Tibial nerve (tissue), 4 donors: Measurements from ENCODE around the gene SCAPER. TPM values are rescaled to one million over a fixed set of nuclear protein-coding genes. Genes with fewer than 3 reads are reported as not detected.

ENCODE experiments used
- DNase-seq, 2 donors: peaks; one replicate each; pipeline ENCODE4 v3.0.0-alpha.2; 2019; ENCODE audit warnings: low spot score in 2 of 2
- H3K27ac ChIP-seq, 4 donors: fragments of 200-600 bp; sonication (generic) in 3 of 4; one replicate each; pipeline ENCODE4 v1.5.1; 2017 to 2019; ENCODE audit warnings: mild to moderate bottlenecking in 1 of 4
- H3K27me3 ChIP-seq, 2 donors: fragments of 200-600 bp; sonication (generic) in 1 of 2; one replicate each; pipeline versions ENCODE4 v1.5.1 to v1.6.0; 2017 to 2019
- H3K36me3 ChIP-seq, 3 donors: fragments of 200-600 bp; sonication (generic); one replicate each; pipeline ENCODE4 v1.5.1; 2018 to 2019
- H3K4me1 ChIP-seq, 4 donors: fragments of 200-600 bp; sonication (generic) in 3 of 4; one replicate each; pipeline ENCODE4 v1.5.1; 2017 to 2019
- H3K4me3 ChIP-seq, 4 donors: fragments of 200-600 bp; sonication (generic) in 3 of 4; one replicate each; pipeline ENCODE4 v1.5.1; 2017 to 2019; ENCODE audit warnings: mild to moderate bottlenecking in 1 of 4, moderate library complexity in 1 of 4
- H3K9me3 ChIP-seq, 4 donors: fragments of 200-600 bp; sonication (generic) in 3 of 4; one replicate each; pipeline ENCODE4 v1.5.1; 2017 to 2019
- CTCF ChIP-seq, 5 experiments: fragments of 200-600 bp in 3 of 5; fragments of 450-650 bp in 2 of 5; sonication (generic) in 3 of 5; IDR thresholded peaks; one replicate each; pipeline ENCODE4 v1.5.1; 2016 to 2019; ENCODE audit warnings: antibody characterized with exemption in 5 of 5, mild to moderate bottlenecking in 3 of 5, moderate library complexity in 2 of 5
- EP300 ChIP-seq, 2 donors: sonication (generic); formaldehyde crosslinking; IDR thresholded peaks; one replicate each; pipeline ENCODE4 v1.6.1; 2017; ENCODE audit warnings: antibody characterized with exemption in 2 of 2, mild to moderate bottlenecking in 1 of 2
- POLR2A ChIP-seq, 2 donors: fragments of 450-650 bp; IDR thresholded peaks; one replicate each; pipeline ENCODE4 v1.6.1; 2017; ENCODE audit warnings: antibody characterized with exemption in 2 of 2, mild to moderate bottlenecking in 2 of 2, moderate library complexity in 2 of 2
- WGBS, 2 donors: methylation state at CpG; one replicate each; pipeline ENCODE4 v1.1.5; 2018; 5-methylcytosine and 5-hydroxymethylcytosine counted together
- total RNA-seq, 4 donors: library from RNA; depleted of rRNA; stranded (reverse); fragments of >200 nt; gene quantifications; one replicate each; pipeline ENCODE4 v1.1.0, GENCODE V29; 2016

The SCAPER gene
- total RNA-seq, 4 donors from 2014 or later: 25.5 to 45.3 (median 37.3) TPM

DNA sequence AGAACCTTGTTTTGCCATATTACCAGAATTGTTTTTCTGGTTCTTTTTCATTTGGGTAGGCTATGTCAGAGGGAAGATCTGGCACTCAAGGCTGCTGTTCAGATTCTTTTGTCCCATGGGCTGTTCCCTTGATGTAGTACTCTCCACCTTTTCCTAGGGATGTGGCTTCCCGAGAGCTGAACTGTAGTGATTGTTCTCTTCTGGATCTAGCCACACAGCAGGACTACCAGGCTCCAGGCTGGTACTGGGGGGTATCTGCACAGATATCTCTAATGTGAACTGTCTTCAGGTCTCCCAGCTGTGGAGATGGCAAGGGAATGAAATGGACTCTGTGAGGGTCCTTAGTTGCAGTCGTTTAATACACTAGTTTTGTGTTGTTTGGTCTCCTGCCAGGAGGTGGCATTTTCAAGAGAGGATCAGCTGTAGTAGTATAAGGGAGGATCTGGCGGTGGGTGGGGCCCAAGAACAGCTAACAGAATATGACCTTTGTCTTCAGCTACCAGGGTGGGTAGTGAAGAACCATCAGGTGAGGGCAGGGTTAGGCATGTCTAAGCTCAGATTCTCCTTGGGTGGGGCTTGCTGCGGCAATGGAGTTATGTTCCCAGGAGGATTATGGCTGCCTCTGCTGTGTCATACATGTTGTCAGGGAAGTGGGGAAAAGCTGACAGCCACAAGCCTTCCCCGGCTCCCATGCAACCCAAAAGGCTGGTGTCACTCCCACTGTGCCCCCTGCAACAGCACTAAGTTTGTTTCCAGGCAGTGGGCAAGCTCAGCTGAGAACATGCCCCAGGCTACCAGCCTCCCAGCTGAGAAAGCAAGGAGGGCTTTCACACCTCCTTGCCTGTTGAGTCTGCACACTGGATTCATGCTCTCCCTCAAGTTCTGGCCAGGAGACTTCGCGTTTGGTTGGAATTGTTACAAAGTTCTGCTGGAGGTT, 316.1 kb downstream of the SCAPER start:
- WGBS, 2 donors: 82 to 92% methylated on average over 6 to 7 of the region's 7 CpGs
- no peaks in the 10 kb centered on the region for H3K9me3 ChIP-seq
- DNase-seq: no peak
- no peaks in the 10 kb centered on the region for H3K27me3 ChIP-seq
- TF ChIP-seq EP300 (IDR thresholded peaks at IDR 0.05): no peak
- no peak for TF ChIP-seq POLR2A (IDR thresholded peaks at IDR 0.05)
- no peak for TF ChIP-seq CTCF (IDR thresholded peaks at IDR 0.05)
- no peaks in the 10 kb centered on the region for H3K36me3 ChIP-seq
- H3K4me1 ChIP-seq: no peaks in the 10 kb centered on the region
- no peak overlapping the region for H3K27ac ChIP-seq
- no peak overlapping the region for H3K4me3 ChIP-seq

GRCh38 chr15:76585576-76585897, 319.6 kb downstream of the SCAPER start:
- Histone ChIP-seq H3K36me3 (no peaks in the 10 kb centered on the region), H3K4me1 (no peaks in the 10 kb centered on the region), H3K27ac (no peak overlapping the region), H3K4me3 (no peak overlapping the region), H3K9me3 (peaks cover 0 to 29% (median 11%) of the 10 kb centered on the region in 4 donors), H3K27me3 (no peaks in the 10 kb centered on the region)
- DNase-seq: no peak
- no peak for TF ChIP-seq POLR2A (IDR thresholded peaks at IDR 0.05)
- TF ChIP-seq EP300 (IDR thresholded peaks at IDR 0.05): no peak
- TF ChIP-seq CTCF (IDR thresholded peaks at IDR 0.05): no peak

DNA sequence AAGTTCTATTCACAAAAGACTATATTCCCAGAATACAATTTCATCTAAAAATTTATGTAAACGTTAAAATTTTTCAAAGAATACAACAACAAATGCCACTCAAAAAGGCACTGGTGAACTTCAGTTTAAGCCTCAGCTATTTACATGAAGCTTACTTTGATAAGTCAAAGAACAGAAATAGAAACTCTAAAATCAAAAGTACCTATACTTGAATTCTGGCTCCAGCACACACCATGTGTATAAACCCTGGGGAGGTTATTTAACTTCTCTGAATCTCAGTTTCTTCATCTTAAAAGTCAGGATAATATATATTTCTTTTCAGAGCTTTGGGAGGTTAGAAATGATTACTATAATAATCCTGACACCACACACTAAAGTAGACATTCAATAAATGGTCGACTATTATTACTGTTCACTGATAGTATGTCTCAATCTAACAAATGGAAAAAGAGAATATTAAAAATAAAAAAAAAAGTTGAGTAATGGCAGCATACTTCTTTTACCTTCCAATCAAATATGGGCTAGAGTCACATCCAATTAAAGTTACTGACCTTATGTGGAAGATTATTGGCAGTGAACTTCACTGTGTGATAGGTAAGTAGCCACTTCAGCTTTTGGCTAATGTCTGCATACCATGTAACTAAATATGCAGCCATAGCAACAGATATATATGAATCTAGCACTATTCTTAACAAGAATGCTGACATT, 320.1 kb downstream of the SCAPER start:
- Histone ChIP-seq H3K27ac (no peak overlapping the region), H3K36me3 (no peaks in the 10 kb centered on the region), H3K27me3 (no peaks in the 10 kb centered on the region), H3K4me3 (no peak overlapping the region), H3K4me1 (no peaks in the 10 kb centered on the region), H3K9me3 (peaks cover 0 to 33% (median 12%) of the 10 kb centered on the region in 4 donors)
- 79 to 84% methylated on average over 2 of the region's 2 CpGs for WGBS, 2 donors
- TF ChIP-seq CTCF (IDR thresholded peaks at IDR 0.05) (no peak), POLR2A (IDR thresholded peaks at IDR 0.05) (no peak), EP300 (IDR thresholded peaks at IDR 0.05) (no peak)
- DNase-seq: no peak

DNA sequence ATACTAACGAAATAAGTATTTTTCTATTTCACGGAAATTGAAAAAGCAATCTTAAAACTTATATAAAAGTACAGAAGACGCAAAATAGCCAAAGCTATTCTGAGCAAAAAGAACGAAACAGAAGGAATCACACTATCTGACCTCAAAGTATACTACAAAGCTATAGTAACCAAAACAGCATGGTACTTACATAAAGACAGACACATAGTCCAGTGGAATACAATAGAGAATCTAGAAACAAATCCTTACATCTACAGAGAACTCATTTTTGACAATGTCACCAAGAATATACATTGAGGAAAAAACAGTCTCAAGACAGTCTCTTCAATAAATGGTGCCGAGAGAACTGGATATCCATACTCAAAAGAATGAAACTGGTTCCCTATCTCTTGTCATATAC, 322.6 kb downstream of the SCAPER start:
- Histone ChIP-seq H3K27me3 (no peaks in the 10 kb centered on the region), H3K9me3 (peaks cover 0 to 35% (median 12%) of the 10 kb centered on the region in 4 donors), H3K4me3 (no peak overlapping the region), H3K27ac (no peak overlapping the region), H3K4me1 (peaks cover 0 to 10% (median 3%) of the 10 kb centered on the region in 4 donors), H3K36me3 (no peaks in the 10 kb centered on the region)
- WGBS, 2 donors: 78 to 88% methylated on average over 5 of the region's 5 CpGs
- DNase-seq: no peak
- no peak for TF ChIP-seq CTCF (IDR thresholded peaks at IDR 0.05)
- no peak for TF ChIP-seq POLR2A (IDR thresholded peaks at IDR 0.05)
- no peak for TF ChIP-seq EP300 (IDR thresholded peaks at IDR 0.05)
